RWPE1 (cell line): Measurements from ENCODE around the gene TUBGCP6.

Experiments used
- CTCF ChIA-PET: fragments of 350-600 bp; sonication (Branson Sonifier 250); formaldehyde crosslinking; extraction: SDS; loops from one replicate; lab custom pipeline; 2021; lab: Yijun Ruan, JAX
- POLR2A ChIA-PET: fragments of 400-600 bp; formaldehyde crosslinking; extraction: SDS; loops from one replicate; lab custom pipeline; 2020; ENCODE audit warnings: antibody characterized with exemption; ENCODE audit not compliant: low non-redundant PET; lab: Yijun Ruan, JAX
- DNase-seq: peaks from one replicate; pipeline ENCODE4 v3.0.0; 2012; ENCODE audit warnings: low spot score
- H3K27ac ChIP-seq: fragments of 450-650 bp; 2 replicates; pipeline ENCODE4 v1.5.1; 2017
- TF ChIP-seq, protein P1 (sequence below): fragments of 450-650 bp; conservative IDR thresholded peaks from 2 replicates; pipeline ENCODE4 v1.5.1; 2017; ENCODE audit warnings: low read depth, mild to moderate bottlenecking

Gene TUBGCP6

DNA sequence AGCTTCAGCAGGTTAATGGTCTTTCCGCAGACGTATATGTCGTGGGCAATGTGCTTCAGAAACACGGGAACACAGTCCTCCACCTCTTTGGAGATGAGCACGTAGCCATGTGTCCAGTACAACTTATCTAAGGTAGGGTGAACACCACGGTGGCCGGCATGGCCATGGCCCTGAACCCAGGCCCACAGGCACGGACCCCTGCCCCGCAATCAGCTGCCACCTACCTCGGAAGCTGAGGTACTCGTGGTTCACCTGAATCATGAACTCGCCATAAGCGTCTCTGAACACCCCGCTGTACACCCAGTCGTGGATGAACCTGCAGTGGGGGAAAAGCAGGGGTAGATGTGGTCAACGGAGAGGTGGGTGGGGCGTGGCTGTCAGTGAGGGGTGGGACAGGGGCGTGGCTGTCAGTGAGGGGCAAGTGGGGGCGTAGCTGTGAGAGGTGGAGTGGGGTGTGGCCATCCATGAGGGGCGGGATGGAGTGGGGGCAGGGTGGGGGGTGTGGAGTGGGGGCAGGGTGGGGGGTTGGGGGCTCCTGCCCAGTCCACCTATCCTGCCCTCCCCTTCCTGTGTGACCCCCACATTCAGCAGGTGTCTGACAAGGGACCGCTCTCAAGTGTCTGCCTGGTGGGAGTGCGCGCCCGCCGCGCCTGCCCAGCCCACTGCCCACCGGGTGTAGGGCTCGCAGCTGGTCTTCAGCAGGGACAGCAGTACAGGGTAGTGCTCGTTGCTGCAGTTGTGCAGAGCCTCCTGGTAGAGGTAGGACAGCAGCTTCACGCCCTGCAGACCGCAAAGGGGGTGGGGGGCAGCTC lies 18.6 kb downstream of the TUBGCP6 start:
- no peak overlapping the region for H3K27ac ChIP-seq
- DNase-seq = no peak
- TF ChIP-seq, protein P1, sequence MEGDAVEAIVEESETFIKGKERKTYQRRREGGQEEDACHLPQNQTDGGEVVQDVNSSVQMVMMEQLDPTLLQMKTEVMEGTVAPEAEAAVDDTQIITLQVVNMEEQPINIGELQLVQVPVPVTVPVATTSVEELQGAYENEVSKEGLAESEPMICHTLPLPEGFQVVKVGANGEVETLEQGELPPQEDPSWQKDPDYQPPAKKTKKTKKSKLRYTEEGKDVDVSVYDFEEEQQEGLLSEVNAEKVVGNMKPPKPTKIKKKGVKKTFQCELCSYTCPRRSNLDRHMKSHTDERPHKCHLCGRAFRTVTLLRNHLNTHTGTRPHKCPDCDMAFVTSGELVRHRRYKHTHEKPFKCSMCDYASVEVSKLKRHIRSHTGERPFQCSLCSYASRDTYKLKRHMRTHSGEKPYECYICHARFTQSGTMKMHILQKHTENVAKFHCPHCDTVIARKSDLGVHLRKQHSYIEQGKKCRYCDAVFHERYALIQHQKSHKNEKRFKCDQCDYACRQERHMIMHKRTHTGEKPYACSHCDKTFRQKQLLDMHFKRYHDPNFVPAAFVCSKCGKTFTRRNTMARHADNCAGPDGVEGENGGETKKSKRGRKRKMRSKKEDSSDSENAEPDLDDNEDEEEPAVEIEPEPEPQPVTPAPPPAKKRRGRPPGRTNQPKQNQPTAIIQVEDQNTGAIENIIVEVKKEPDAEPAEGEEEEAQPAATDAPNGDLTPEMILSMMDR = no peak
- POLR2A ChIA-PET = no interaction called here
- CTCF ChIA-PET = no interaction called here

DNA sequence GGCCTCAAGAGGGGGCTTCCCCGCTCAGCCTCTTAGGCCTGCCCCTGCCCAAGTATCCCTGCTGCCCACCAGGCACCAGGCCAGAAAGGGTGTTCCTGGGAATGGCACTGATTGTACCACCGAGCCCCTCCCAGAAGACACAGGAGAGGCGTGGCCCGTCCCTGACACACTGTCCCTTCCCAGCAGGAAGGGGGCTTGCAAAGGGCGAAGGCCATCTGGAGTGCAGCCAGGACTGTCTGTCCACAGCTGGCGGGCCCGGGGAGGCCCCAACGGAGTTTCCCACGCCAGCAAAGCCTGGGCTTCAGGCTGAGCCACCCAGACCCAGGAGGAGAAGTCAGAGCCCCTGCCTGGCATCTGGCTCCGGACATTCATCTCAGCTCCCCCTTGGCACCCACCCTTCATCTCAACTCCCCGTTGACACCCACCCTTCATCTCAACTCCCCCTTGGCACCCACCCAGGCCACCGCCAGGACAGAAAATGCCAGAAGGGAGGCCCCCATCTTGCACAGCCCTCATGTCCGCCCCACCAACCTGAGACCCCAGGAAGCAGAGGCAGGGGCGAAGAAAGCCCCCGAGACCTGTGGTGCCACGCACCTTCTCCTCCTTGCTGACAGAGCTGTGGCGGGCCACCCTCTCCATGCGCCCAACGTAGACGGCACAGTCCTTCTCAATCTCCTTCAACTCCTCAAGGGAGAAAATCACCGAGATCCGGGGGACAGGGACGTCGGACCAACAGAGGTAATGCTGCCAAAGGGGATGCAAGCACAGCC lies 19.4 kb downstream of the TUBGCP6 start:
- POLR2A ChIA-PET = no interaction called here
- TF ChIP-seq, protein P1 = no peak
- CTCF ChIA-PET = no interaction called here
- no peak overlapping the region for H3K27ac ChIP-seq
- DNase-seq = no peak

DNA sequence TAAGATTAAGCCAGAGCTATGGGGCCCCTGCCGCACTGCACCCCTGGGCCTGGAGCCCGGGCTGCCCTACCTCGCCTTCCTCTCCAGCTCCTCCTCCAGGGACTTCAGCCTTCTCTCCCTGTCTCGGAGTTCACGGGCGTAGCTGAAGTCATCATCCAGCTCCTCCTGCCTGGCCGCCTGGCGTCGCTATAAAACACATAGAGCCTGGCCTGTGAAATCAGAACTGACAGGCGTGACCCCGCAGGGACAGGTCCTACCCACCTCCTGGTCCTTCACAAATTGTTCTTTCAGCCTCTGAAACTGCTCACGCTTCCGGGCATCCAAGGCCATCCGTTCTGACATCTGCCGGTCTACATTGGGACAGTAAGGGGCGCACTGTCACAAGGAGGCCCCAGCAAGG lies 20.8 kb downstream of the TUBGCP6 start:
- POLR2A ChIA-PET = no interaction called here
- CTCF ChIA-PET = interaction anchor here (0.6 kb wide), 1 partner anchor 293 kb away, joined by 4 read pairs; no protein-coding TSS in a partner anchor
- no peak for DNase-seq
- H3K27ac ChIP-seq = peak overlapping the region; percentile 1; the same call in 1 of the 2 replicates
- TF ChIP-seq, protein P1 = no peak

DNA sequence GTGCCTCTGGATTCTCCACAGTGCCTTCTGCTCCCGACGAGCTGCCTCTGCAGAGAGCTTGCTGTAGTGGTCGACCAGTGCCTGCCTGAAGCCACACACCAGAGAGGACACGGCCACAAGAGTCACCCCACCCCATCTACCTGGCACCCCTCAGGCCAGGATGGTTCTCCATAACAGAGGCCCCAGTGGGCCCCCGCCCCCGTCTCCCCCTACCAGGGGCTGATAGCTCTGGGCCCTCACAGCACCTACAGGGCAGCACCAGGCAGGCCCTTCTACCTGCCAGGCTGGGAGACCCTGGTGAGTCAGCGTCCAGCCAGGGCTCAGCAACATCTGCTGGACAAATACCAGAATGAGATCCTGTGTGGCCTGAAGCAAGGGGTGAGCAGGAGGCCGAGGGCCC lies 22.3 kb downstream of the TUBGCP6 start:
- peak overlapping the region; percentile 15 for H3K27ac ChIP-seq
- no peak for DNase-seq
- TF ChIP-seq, protein P1 = no peak
- CTCF ChIA-PET = no interaction called here
- POLR2A ChIA-PET = no interaction called here

DNA sequence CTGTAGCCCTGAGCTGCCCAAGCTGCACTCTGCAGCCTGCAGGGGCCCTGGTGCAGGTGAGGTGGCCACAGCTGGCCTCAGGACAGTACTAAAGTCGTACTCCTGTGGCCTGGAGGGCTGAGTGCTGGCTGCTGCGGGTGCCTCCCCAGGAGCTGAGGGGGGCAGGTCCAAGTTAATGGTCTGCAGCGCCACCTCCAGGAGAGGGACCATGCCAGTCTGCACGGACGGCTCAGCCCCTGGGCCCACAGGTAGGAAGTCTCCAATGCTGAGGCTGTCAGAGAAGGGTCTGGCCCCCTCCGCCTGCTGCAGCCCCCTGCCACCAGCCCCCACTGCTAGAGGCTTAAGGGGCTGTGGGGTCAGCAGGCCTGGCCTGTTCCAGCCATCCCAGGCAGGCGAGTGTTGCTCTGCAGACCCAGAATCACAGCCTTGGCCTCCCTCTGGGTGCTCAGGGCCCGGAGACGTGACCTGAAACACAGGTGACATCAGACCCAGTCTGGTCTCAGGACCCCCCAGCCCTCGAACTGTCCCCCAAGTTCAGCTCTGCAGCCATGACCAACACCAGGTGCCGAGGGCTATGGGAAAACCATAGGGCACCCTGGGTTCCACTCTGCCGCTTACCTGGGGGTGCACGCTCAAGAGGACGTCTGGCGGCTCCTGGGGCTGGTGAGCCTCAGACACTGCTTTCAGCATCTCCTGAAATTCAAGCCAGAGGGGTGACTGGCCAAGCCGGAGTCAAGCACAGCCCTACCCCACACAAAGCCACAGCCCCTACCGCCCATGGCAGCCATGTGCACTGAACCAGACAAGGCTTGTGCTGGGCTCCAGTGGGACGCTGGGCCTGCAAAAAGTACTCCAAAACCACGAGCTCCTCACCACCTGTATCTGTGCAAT lies 23.2 kb downstream of the TUBGCP6 start:
- TF ChIP-seq, protein P1 = no peak
- ChIA-PET POLR2A (no interaction called here), CTCF (no interaction called here)
- no peak for DNase-seq
- H3K27ac ChIP-seq = peak overlapping the region; percentile 15; the same call in 1 of the 2 replicates
